K562 (cell line): ENCODE measurements around the gene EFCC1. TPM values are rescaled to one million over a fixed set of nuclear protein-coding genes. Genes with fewer than 3 reads are reported as not detected.

Source experiments
- ATAC-seq: fragments of 200-7000 bp; cut with Tn5 transposase; 3 replicates; pipeline ENCODE4 v1.9.1; 2020; ENCODE audit warnings: moderate library complexity
- BruUV-seq: library from RNA; stranded (reverse); fragments of 400-500 nt; replicated peaks from 2 replicates; lab custom pipeline; 2021; lab: Mats Ljungman, UMichigan
- CTCF ChIA-PET: fragments of 300-600 bp; formaldehyde crosslinking; extraction: SDS; loops from one replicate; lab custom pipeline; 2021; ENCODE audit warnings: low intra/inter-chr PET ratio; lab: Yijun Ruan, JAX
- POLR2A ChIA-PET: fragments of 300-600, 350-650 bp; sonication (Branson Sonifier 250); formaldehyde crosslinking; extraction: SDS; loops from one replicate; lab custom pipeline; 2021; ENCODE audit warnings: antibody characterized with exemption, inconsistent platforms; lab: Yijun Ruan, JAX
- DNase-seq, 4 experiments: peaks; one replicate each; pipeline versions ENCODE4 v3.0.0 to v3.0.0-alpha.2; 2011 to 2018; ENCODE audit warnings: low spot score in 3 of 4, mixed read lengths in 3 of 4; ENCODE audit errors: extremely low read depth in 1 of 4
- FAIRE-seq: peaks from 2 replicates; lab custom pipeline; 2011; peaks lifted over from hg19 to GRCh38; lab: Jason Lieb, UNC
- H2AFZ ChIP-seq: 2 replicates; pipeline ENCODE4 v1.6.0; 2011; ENCODE audit warnings: low read depth, low read length, control low read depth, inconsistent platforms
- H3K27ac ChIP-seq: fragments of 200-600 bp; 3 replicates; pipeline ENCODE4 v1.8.0; 2011; ENCODE audit warnings: low read depth, mild to moderate bottlenecking, control low read depth, inconsistent platforms, low read length, moderate library complexity, mixed read lengths; ENCODE audit errors: extremely low read depth
- H3K27me3 ChIP-seq, 2 experiments: fragments of 300-600 bp in 1 of 2; 2 replicates in 1 of 2; 3 replicates in 1 of 2; pipeline versions ENCODE4 v1.6.0 to v1.8.0; 2011; ENCODE audit warnings: inconsistent platforms in 2 of 2, low read length in 2 of 2, mild to moderate bottlenecking in 1 of 2, mixed read lengths in 1 of 2, moderate library complexity in 1 of 2; ENCODE audit not compliant: control insufficient read depth in 2 of 2, insufficient read depth in 2 of 2
- H3K36me3 ChIP-seq: fragments of 300-600 bp; 3 replicates; pipeline ENCODE4 v1.8.0; 2011; ENCODE audit warnings: mild to moderate bottlenecking, low read length, inconsistent platforms; ENCODE audit not compliant: control insufficient read depth, insufficient read depth
- H3K4me1 ChIP-seq, 2 experiments: fragments of 200-600 bp in 1 of 2; replicated peaks in 1 of 2; 2 replicates in 1 of 2; 3 replicates in 1 of 2; pipeline versions ENCODE4 v1.5.1 to v1.8.0; 2011; ENCODE audit warnings: inconsistent platforms in 2 of 2, low read length in 2 of 2, mild to moderate bottlenecking in 1 of 2, mixed read lengths in 1 of 2, moderate library complexity in 1 of 2; ENCODE audit not compliant: control insufficient read depth in 2 of 2, insufficient read depth in 2 of 2
- H3K4me2 ChIP-seq: 2 replicates; pipeline ENCODE4 v1.6.1; 2011; ENCODE audit warnings: low read length, control low read depth, inconsistent platforms, mixed read lengths; ENCODE audit not compliant: insufficient read depth
- H3K4me3 ChIP-seq: fragments of 200-600 bp; sonication (generic), shearing (Covaris generic); 2 replicates; pipeline ENCODE4 v1.5.1; 2016; ENCODE audit warnings: control low read depth, inconsistent platforms
- H3K79me2 ChIP-seq: fragments of 200-600 bp; 3 replicates; pipeline ENCODE4 v1.8.0; 2011; ENCODE audit warnings: low read length, inconsistent platforms; ENCODE audit not compliant: control insufficient read depth, insufficient read depth
- H3K9ac ChIP-seq, 2 experiments: 2 replicates each; pipeline versions ENCODE4 v1.6.0 to v1.6.1; 2011; ENCODE audit warnings: low read depth in 2 of 2, low read length in 2 of 2, control low read depth in 1 of 2, inconsistent platforms in 1 of 2, mild to moderate bottlenecking in 1 of 2, mixed read lengths in 1 of 2; ENCODE audit not compliant: insufficient read depth in 1 of 2
- H3K9me1 ChIP-seq: one replicate; pipeline ENCODE4 v1.6.0; 2011; ENCODE audit warnings: inconsistent platforms, mild to moderate bottlenecking, low read length, moderate library complexity; ENCODE audit not compliant: control insufficient read depth, insufficient read depth
- H3K9me3 ChIP-seq: replicated peaks from 2 replicates; pipeline ENCODE4 v1.5.1; 2011; ENCODE audit warnings: low read depth, low read length, inconsistent platforms; ENCODE audit not compliant: control insufficient read depth, insufficient read depth
- H4K20me1 ChIP-seq: replicated peaks from 2 replicates; pipeline ENCODE4 v1.6.1; 2011; ENCODE audit warnings: low read length, inconsistent platforms, mixed read lengths; ENCODE audit not compliant: control insufficient read depth, insufficient read depth
- ARNT ChIP-seq, 2 experiments: fragments of 450-650 bp; IDR thresholded peaks; 2 replicates each; pipeline ENCODE4 v1.6.1; 2016; ENCODE audit warnings: mild to moderate bottlenecking in 1 of 2
- ELK1 ChIP-seq: sonication (generic); formaldehyde crosslinking; IDR thresholded peaks from 2 replicates; pipeline ENCODE4 v1.8.1; 2022; ENCODE audit warnings: missing genetic modification reagents
- NFRKB ChIP-seq: fragments of 450-650 bp; IDR thresholded peaks from 2 replicates; pipeline ENCODE4 v1.6.1; 2016; ENCODE audit warnings: low read depth
- POLR3G ChIP-seq: IDR thresholded peaks from 2 replicates; pipeline ENCODE4 v1.6.1; 2011; ENCODE audit not compliant: insufficient read length, insufficient replicate concordance; ENCODE audit errors: extremely low read depth
- POU5F1 ChIP-seq: fragments of 150-350 bp; IDR thresholded peaks from 2 replicates; pipeline ENCODE4 v1.6.1; 2014; ENCODE audit warnings: borderline replicate concordance, low read length, low read depth, mild to moderate bottlenecking; ENCODE audit not compliant: partially characterized antibody
- RNF219 ChIP-seq: fragments of 250-450 bp; sonication (Bioruptor Pico); IDR thresholded peaks from 2 replicates; pipeline ENCODE4 v1.5.0; 2022; ENCODE audit warnings: mild to moderate bottlenecking
- SETDB1 ChIP-seq: IDR thresholded peaks from one replicate; pipeline ENCODE4 v1.6.1; 2012; ENCODE audit warnings: low read length, control low read depth, inconsistent platforms
- WGBS: fragments of 100-300 bp; shearing (Covaris generic); methylation state at CpG from one replicate; pipeline ENCODE4 v1.1.6; 2016; ENCODE audit warnings: low coverage, mixed read lengths; ENCODE audit not compliant: insufficient coverage; ENCODE audit errors: missing lambda C conversion rate; 5-methylcytosine and 5-hydroxymethylcytosine counted together
- in situ Hi-C: fragments of 300-500 bp; cut with MboI; formaldehyde crosslinking; loops from 4 replicates; pipeline ENCODE4 v1.15.0; 2018; ENCODE audit warnings: inconsistent platforms, mixed read lengths
- intact Hi-C: fragments of 100-400 bp; cut with micrococcal nuclease; formaldehyde crosslinking; loops from 2 replicates; pipeline ENCODE4 v1.14.2; 2022
- polyA plus RNA-seq, 8 experiments: library from polyadenylated mRNA; depleted of rRNA in 4 of 8; stranded (reverse) in 5 of 8; unstranded in 3 of 8; fragments of >200 nt; fragmentation: Nextera tagmentation in 2 of 8; fragmentation: Illumina TruSeq in 1 of 8; extraction: Ambion mirVana in 2 of 8; extraction: Trizol in 1 of 8; gene quantifications; 2 replicates each; pipeline versions ENCODE4 v1.2.1 to v1.2.3, GENCODE V29; 2011 to 2014; ENCODE audit warnings: inconsistent platforms in 1 of 8, missing spikeins in 1 of 8
- total RNA-seq, 7 experiments: library from RNA; depleted of rRNA in 6 of 7; stranded (reverse); fragments of >200 nt in 6 of 7; fragmentation: Illumina TruSeq in 2 of 7; extraction: Trizol in 2 of 7; gene quantifications; 2 replicates each; pipeline versions ENCODE4 v1.2.1 to v1.2.3, GENCODE V29; 2011 to 2021; ENCODE audit warnings: low replicate concordance in 1 of 7
- TF ChIP-seq, protein P1 (sequence below): fragments of 450-650 bp; IDR thresholded peaks from 2 replicates; pipeline ENCODE4 v1.6.1; 2016; ENCODE audit warnings: mild to moderate bottlenecking, moderate library complexity

EFCC1 gene
- total and polyA plus RNA-seq, 9 of the 15 experiments (the other 6 are each of a cell fraction or from before 2014, with no cell fraction given): not detected

DNA sequence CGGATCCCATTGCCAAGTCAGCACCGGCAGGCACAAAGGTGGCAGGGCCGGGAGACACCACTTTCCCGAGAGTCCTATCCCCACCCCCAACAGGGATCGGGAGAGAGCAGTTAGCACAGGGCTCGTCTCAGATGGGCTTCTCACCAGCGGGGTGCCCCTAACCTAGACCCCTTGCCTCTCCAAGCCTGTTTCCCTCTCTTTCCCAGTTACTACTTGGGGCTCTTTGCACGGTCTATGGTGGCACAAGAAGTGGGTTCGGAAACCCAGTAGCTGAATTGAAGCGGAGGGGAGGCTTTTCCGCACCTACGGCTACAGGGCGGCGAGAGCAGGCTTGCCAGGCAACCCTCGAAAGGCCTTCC, 383 bp upstream of the EFCC1 start:
- intact Hi-C loops: no loop called here
- BruUV-seq: no TSS peak
- H3K79me2 ChIP-seq: no peaks in the 10 kb centered on the region
- no peaks in the 10 kb centered on the region for H3K9me1 ChIP-seq
- in situ Hi-C loops: no loop called here
- no peak overlapping the region for H3K9ac ChIP-seq
- ATAC-seq (no peak), FAIRE-seq (no peak), DNase-seq (no peak)
- WGBS: 33% methylated on average over 6 of the region's 15 CpGs
- no peak overlapping the region for H3K4me2 ChIP-seq
- no peak overlapping the region for H3K27ac ChIP-seq
- no peaks in the 10 kb centered on the region for H3K9me3 ChIP-seq
- CTCF ChIA-PET: no interaction called here
- POLR2A ChIA-PET: interaction anchor here (0.6 kb wide), 1 partner anchor 82 kb away, joined by 3 read pairs; no protein-coding TSS in a partner anchor
- peaks cover 9 to 48% of the 10 kb centered on the region in 2 experiments; a peak in 4 of 5 replicates for H3K27me3 ChIP-seq
- H3K4me1 ChIP-seq: peaks cover 0 to 17% of the 10 kb centered on the region in 2 experiments; a peak in 2 of 5 replicates
- H4K20me1 ChIP-seq: no peaks in the 10 kb centered on the region
- H3K4me3 ChIP-seq: no peak overlapping the region
- no peak overlapping the region for H2AFZ ChIP-seq
- no peaks in the 10 kb centered on the region for H3K36me3 ChIP-seq
- TF ChIP-seq NFRKB (no peak), POU5F1 (no peak), RNF219 (CRISPR knock-in tag) (no peak), POLR3G (no peak), ELK1 (CRISPR knock-in tag) (no peak), SETDB1 (no peak), ARNT (IDR thresholded peaks at IDR 0.05) (no peak)
- TF ChIP-seq, protein P1, sequence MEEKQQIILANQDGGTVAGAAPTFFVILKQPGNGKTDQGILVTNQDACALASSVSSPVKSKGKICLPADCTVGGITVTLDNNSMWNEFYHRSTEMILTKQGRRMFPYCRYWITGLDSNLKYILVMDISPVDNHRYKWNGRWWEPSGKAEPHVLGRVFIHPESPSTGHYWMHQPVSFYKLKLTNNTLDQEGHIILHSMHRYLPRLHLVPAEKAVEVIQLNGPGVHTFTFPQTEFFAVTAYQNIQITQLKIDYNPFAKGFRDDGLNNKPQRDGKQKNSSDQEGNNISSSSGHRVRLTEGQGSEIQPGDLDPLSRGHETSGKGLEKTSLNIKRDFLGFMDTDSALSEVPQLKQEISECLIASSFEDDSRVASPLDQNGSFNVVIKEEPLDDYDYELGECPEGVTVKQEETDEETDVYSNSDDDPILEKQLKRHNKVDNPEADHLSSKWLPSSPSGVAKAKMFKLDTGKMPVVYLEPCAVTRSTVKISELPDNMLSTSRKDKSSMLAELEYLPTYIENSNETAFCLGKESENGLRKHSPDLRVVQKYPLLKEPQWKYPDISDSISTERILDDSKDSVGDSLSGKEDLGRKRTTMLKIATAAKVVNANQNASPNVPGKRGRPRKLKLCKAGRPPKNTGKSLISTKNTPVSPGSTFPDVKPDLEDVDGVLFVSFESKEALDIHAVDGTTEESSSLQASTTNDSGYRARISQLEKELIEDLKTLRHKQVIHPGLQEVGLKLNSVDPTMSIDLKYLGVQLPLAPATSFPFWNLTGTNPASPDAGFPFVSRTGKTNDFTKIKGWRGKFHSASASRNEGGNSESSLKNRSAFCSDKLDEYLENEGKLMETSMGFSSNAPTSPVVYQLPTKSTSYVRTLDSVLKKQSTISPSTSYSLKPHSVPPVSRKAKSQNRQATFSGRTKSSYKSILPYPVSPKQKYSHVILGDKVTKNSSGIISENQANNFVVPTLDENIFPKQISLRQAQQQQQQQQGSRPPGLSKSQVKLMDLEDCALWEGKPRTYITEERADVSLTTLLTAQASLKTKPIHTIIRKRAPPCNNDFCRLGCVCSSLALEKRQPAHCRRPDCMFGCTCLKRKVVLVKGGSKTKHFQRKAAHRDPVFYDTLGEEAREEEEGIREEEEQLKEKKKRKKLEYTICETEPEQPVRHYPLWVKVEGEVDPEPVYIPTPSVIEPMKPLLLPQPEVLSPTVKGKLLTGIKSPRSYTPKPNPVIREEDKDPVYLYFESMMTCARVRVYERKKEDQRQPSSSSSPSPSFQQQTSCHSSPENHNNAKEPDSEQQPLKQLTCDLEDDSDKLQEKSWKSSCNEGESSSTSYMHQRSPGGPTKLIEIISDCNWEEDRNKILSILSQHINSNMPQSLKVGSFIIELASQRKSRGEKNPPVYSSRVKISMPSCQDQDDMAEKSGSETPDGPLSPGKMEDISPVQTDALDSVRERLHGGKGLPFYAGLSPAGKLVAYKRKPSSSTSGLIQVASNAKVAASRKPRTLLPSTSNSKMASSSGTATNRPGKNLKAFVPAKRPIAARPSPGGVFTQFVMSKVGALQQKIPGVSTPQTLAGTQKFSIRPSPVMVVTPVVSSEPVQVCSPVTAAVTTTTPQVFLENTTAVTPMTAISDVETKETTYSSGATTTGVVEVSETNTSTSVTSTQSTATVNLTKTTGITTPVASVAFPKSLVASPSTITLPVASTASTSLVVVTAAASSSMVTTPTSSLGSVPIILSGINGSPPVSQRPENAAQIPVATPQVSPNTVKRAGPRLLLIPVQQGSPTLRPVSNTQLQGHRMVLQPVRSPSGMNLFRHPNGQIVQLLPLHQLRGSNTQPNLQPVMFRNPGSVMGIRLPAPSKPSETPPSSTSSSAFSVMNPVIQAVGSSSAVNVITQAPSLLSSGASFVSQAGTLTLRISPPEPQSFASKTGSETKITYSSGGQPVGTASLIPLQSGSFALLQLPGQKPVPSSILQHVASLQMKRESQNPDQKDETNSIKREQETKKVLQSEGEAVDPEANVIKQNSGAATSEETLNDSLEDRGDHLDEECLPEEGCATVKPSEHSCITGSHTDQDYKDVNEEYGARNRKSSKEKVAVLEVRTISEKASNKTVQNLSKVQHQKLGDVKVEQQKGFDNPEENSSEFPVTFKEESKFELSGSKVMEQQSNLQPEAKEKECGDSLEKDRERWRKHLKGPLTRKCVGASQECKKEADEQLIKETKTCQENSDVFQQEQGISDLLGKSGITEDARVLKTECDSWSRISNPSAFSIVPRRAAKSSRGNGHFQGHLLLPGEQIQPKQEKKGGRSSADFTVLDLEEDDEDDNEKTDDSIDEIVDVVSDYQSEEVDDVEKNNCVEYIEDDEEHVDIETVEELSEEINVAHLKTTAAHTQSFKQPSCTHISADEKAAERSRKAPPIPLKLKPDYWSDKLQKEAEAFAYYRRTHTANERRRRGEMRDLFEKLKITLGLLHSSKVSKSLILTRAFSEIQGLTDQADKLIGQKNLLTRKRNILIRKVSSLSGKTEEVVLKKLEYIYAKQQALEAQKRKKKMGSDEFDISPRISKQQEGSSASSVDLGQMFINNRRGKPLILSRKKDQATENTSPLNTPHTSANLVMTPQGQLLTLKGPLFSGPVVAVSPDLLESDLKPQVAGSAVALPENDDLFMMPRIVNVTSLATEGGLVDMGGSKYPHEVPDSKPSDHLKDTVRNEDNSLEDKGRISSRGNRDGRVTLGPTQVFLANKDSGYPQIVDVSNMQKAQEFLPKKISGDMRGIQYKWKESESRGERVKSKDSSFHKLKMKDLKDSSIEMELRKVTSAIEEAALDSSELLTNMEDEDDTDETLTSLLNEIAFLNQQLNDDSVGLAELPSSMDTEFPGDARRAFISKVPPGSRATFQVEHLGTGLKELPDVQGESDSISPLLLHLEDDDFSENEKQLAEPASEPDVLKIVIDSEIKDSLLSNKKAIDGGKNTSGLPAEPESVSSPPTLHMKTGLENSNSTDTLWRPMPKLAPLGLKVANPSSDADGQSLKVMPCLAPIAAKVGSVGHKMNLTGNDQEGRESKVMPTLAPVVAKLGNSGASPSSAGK: no peak
